CD4-positive, alpha-beta T cell treated with Interleukin-15 for 1 hour (primary cell): ENCODE data around the gene RPRD1B.

Source experiments
- DNase-seq: peaks from one replicate; pipeline ENCODE4 v3.0.0-alpha.2; 2020

Gene RPRD1B

GRCh38 chr20:38033330-38034107 lies at the start of gene RPRD1B, which contains the start of gene TTI1:
RPRD1B (plus strand) TSS chr20:38033746; CDS start chr20:38033948, 202 bp downstream.
TTI1 (minus strand) TSS chr20:38033456; CDS start chr20:38013816, 19,640 bp downstream.
- DNase-seq = peak; percentile 88

GRCh38 chr20:37984018-37984785 lies 49.3 kb upstream of the RPRD1B start:
- DNase-seq = no peak

- no peak for DNase-seq
Observed at GRCh38 chr20:37986044-37986858, 47.3 kb upstream of the RPRD1B start.

GRCh38 chr20:37986873-37987601 lies 46.5 kb upstream of the RPRD1B start:
- DNase-seq = no peak

- no peak for DNase-seq
Observed at GRCh38 chr20:37987602-37988290, 45.8 kb upstream of the RPRD1B start.

GRCh38 chr20:37988306-37988954 lies 45.1 kb upstream of the RPRD1B start:
- no peak for DNase-seq

GRCh38 chr20:37989601-37990295 lies 43.8 kb upstream of the RPRD1B start:
- DNase-seq = no peak

GRCh38 chr20:37990571-37991151 lies 42.9 kb upstream of the RPRD1B start:
- DNase-seq = peak; percentile 71

- DNase-seq = no peak
Observed at GRCh38 chr20:37991157-37991866, 42.2 kb upstream of the RPRD1B start.

- DNase-seq = no peak
Observed at GRCh38 chr20:37991908-37992307, 41.6 kb upstream of the RPRD1B start.

GRCh38 chr20:37992802-37993409 lies 40.6 kb upstream of the RPRD1B start:
- DNase-seq = no peak

- DNase-seq = no peak
Observed at GRCh38 chr20:37994512-37994911, 39.0 kb upstream of the RPRD1B start.

GRCh38 chr20:37995856-37996605 lies 37.5 kb upstream of the RPRD1B start:
- DNase-seq = no peak

- DNase-seq = no peak
Observed at GRCh38 chr20:37997516-37997915, 36.0 kb upstream of the RPRD1B start.

- no peak for DNase-seq
Observed at GRCh38 chr20:37999526-38000263, 33.9 kb upstream of the RPRD1B start.

- no peak for DNase-seq
Observed at GRCh38 chr20:38000293-38000692, 33.3 kb upstream of the RPRD1B start.

- no peak for DNase-seq
Observed at GRCh38 chr20:38001173-38001875, 32.2 kb upstream of the RPRD1B start.
